OCI-LY7 (cell line): ENCODE results near the gene CHPF2. TPM values are rescaled to one million over a fixed set of nuclear protein-coding genes. Genes with fewer than 3 reads are reported as not detected.

Experiments used
- BruUV-seq: library from RNA; stranded (reverse); fragments of 400-500 nt; replicated peaks from 2 replicates; lab custom pipeline; 2021; lab: Mats Ljungman, UMichigan
- CTCF ChIA-PET: fragments of 300-600 bp; sonication (Branson Sonifier 250); formaldehyde crosslinking; loops from one replicate; lab custom pipeline; 2022; ENCODE audit warnings: antibody characterized with exemption; ENCODE audit not compliant: unreplicated experiment; lab: Charles Lee
- POLR2A ChIA-PET: fragments of 300-600 bp; sonication (Branson Sonifier 250); formaldehyde crosslinking; loops from one replicate; lab custom pipeline; 2022; ENCODE audit warnings: antibody characterized with exemption; lab: Charles Lee
- DNase-seq: peaks from one replicate; pipeline ENCODE4 v3.0.0-alpha.2; 2015; ENCODE audit warnings: low spot score
- H2AFZ ChIP-seq: fragments of 200-600 bp; sonication (generic), shearing (Covaris generic); 2 replicates; pipeline ENCODE4 v1.6.1; 2014; ENCODE audit warnings: mild to moderate bottlenecking, antibody characterized with exemption, low read length, moderate library complexity
- H3K27ac ChIP-seq: fragments of 200-600 bp; sonication (generic); 2 replicates; pipeline ENCODE4 v1.5.1; 2014; ENCODE audit warnings: mixed run types, low read depth, mild to moderate bottlenecking, moderate library complexity, low read length, inconsistent platforms; ENCODE audit not compliant: poor library complexity, severe bottlenecking
- H3K36me3 ChIP-seq: fragments of 200-600 bp; sonication (generic); 2 replicates; pipeline ENCODE4 v1.6.1; 2014; ENCODE audit warnings: mild to moderate bottlenecking, antibody characterized with exemption, low read length, moderate library complexity, mixed read lengths; ENCODE audit not compliant: insufficient read depth
- H3K4me1 ChIP-seq: fragments of 200-600 bp; sonication (generic); 2 replicates; pipeline ENCODE4 v1.5.1; 2014; ENCODE audit warnings: mild to moderate bottlenecking, low read length; ENCODE audit not compliant: insufficient read depth, poor library complexity, severe bottlenecking
- H3K4me2 ChIP-seq: fragments of 200-600 bp; sonication (generic); 2 replicates; pipeline ENCODE4 v1.6.1; 2014; ENCODE audit warnings: mild to moderate bottlenecking, low read length
- H3K4me3 ChIP-seq: fragments of 200-600 bp; sonication (generic); 2 replicates; pipeline ENCODE4 v1.5.1; 2014; ENCODE audit warnings: mild to moderate bottlenecking, low read depth, low read length; ENCODE audit not compliant: poor library complexity, severe bottlenecking
- H3K79me2 ChIP-seq: fragments of 200-600 bp; sonication (generic); 2 replicates; pipeline ENCODE4 v1.6.1; 2016; ENCODE audit warnings: low read depth, mild to moderate bottlenecking, low read length, moderate library complexity, mixed read lengths; ENCODE audit not compliant: insufficient read depth
- H3K9me2 ChIP-seq: fragments of 200-600 bp; sonication (generic); 2 replicates; pipeline ENCODE4 v1.6.1; 2016; ENCODE audit warnings: mild to moderate bottlenecking, low read length, mixed read lengths; ENCODE audit not compliant: insufficient read depth
- H3K9me3 ChIP-seq: fragments of 200-600 bp; sonication (generic); 2 replicates; pipeline ENCODE4 v1.6.1; 2014; ENCODE audit warnings: mild to moderate bottlenecking, mixed run types, low read length, mixed read lengths
- H4K20me1 ChIP-seq: fragments of 200-600 bp; sonication (generic); 2 replicates; pipeline ENCODE4 v1.6.1; 2014; ENCODE audit warnings: mild to moderate bottlenecking, antibody characterized with exemption, low read length, moderate library complexity, mixed read lengths; ENCODE audit not compliant: insufficient read depth
- CTCF ChIP-seq: fragments of 200-600 bp; sonication (generic); conservative IDR thresholded peaks from 2 replicates; pipeline ENCODE4 v1.5.1; 2014; ENCODE audit warnings: mild to moderate bottlenecking, antibody characterized with exemption, low read length, moderate library complexity, mixed read lengths
- EZH2phosphoT487 ChIP-seq: fragments of 200-600 bp; sonication (generic); IDR thresholded peaks from 2 replicates; pipeline ENCODE4 v1.6.1; 2018; ENCODE audit warnings: low read depth, borderline replicate concordance, mild to moderate bottlenecking, mixed run types, antibody characterized with exemption, low read length, moderate library complexity, mixed read lengths
- intact Hi-C: fragments of 100-400 bp; cut with micrococcal nuclease; formaldehyde crosslinking; loops from one replicate; pipeline ENCODE4 v1.10.0; 2022; ENCODE audit not compliant: unreplicated experiment
- total RNA-seq, 2 experiments: library from RNA; depleted of rRNA in 1 of 2; stranded (reverse); fragments of >200 nt in 1 of 2; shearing (Covaris generic) in 1 of 2; gene quantifications; 2 replicates each; pipeline ENCODE4 v1.2.3, GENCODE V29; 2014 to 2022

Gene CHPF2
- total RNA-seq, 2 experiments from 2014 or later: 27.0 to 29.8 TPM

GRCh38 chr7:151255390-151255789 is 23.1 kb downstream of the CHPF2 start:
- Histone ChIP-seq H3K9me2 (no peaks in the 10 kb centered on the region), H3K4me2 (no peak overlapping the region), H2AFZ (no peak overlapping the region), H3K9me3 (no peaks in the 10 kb centered on the region), H4K20me1 (no peaks in the 10 kb centered on the region), H3K79me2 (no peaks in the 10 kb centered on the region), H3K36me3 (no peaks in the 10 kb centered on the region), H3K4me1 (peaks cover 14% of the 10 kb centered on the region), H3K27ac (no peak overlapping the region), H3K4me3 (no peak overlapping the region)
- ChIA-PET POLR2A (interaction anchor here (0.9 kb wide), 1 partner anchor 229 kb away, joined by 4 read pairs; no protein-coding TSS in a partner anchor), CTCF (no interaction called here)
- BruUV-seq: no TSS peak
- no peak for DNase-seq
- intact Hi-C loops: no loop called here
- TF ChIP-seq EZH2phosphoT487: no peak
- TF ChIP-seq CTCF: no peak

- BruUV-seq: no TSS peak
- no peak for DNase-seq
- intact Hi-C loops: no loop called here
- no peaks in the 10 kb centered on the region for H4K20me1 ChIP-seq
- peaks cover 4% of the 10 kb centered on the region for H3K4me1 ChIP-seq
- ChIA-PET CTCF (interaction anchor here (0.7 kb wide), 1 partner anchor 9 kb away, joined by 4 read pairs; no protein-coding TSS in a partner anchor), POLR2A (interaction anchor here (0.6 to 0.9 kb wide), 2 partner anchors 228 to 400 kb away, joined by 3 to 4 read pairs; no protein-coding TSS in a partner anchor)
- no peak for TF ChIP-seq EZH2phosphoT487
- no peak for TF ChIP-seq CTCF
- no peaks in the 10 kb centered on the region for H3K9me3 ChIP-seq
- no peak overlapping the region for H3K27ac ChIP-seq
- H3K4me2 ChIP-seq: no peak overlapping the region
- H3K4me3 ChIP-seq: no peak overlapping the region
- no peak overlapping the region for H2AFZ ChIP-seq
- no peaks in the 10 kb centered on the region for H3K79me2 ChIP-seq
- no peaks in the 10 kb centered on the region for H3K9me2 ChIP-seq
- H3K36me3 ChIP-seq: no peaks in the 10 kb centered on the region
These were observed 24.2 kb downstream of the CHPF2 start for GRCh38 chr7:151256410-151257045.

- Histone ChIP-seq H3K4me1 (no peaks in the 10 kb centered on the region), H2AFZ (no peak overlapping the region), H3K4me3 (no peak overlapping the region), H3K9me3 (no peaks in the 10 kb centered on the region), H3K9me2 (no peaks in the 10 kb centered on the region), H3K36me3 (no peaks in the 10 kb centered on the region), H3K4me2 (no peak overlapping the region), H4K20me1 (no peaks in the 10 kb centered on the region), H3K79me2 (no peaks in the 10 kb centered on the region), H3K27ac (no peak overlapping the region)
- POLR2A ChIA-PET: no interaction called here
- TF ChIP-seq EZH2phosphoT487 (no peak), CTCF (no peak)
- DNase-seq: no peak
- intact Hi-C loops: no loop called here
- BruUV-seq: no TSS peak
- CTCF ChIA-PET: interaction anchor here (0.5 kb wide), 1 partner anchor 101 kb away, joined by 3 read pairs; no protein-coding TSS in a partner anchor
These were observed 25.7 kb downstream of the CHPF2 start for GRCh38 chr7:151257990-151258389.
